H1 (cell line): ENCODE measurements around the gene GON4L. TPM values are rescaled to one million over a fixed set of nuclear protein-coding genes. Genes with fewer than 3 reads are reported as not detected.

Experiments
- CHD2 ChIP-seq: IDR thresholded peaks from 2 replicates; pipeline ENCODE4 v1.6.1; 2012; ENCODE audit warnings: low read length, improper control_type of control experiment
- GABPA ChIP-seq: IDR thresholded peaks from 2 replicates; pipeline ENCODE4 v1.6.1; 2011; ENCODE audit warnings: mild to moderate bottlenecking, low read length, moderate library complexity, borderline replicate concordance; ENCODE audit not compliant: insufficient read depth
- KDM5A ChIP-seq: fragments of 200-600 bp; IDR thresholded peaks from 2 replicates; pipeline ENCODE4 v1.7.1; 2012; ENCODE audit warnings: mild to moderate bottlenecking, low read length, inconsistent platforms, mixed read lengths
- NRF1 ChIP-seq: IDR thresholded peaks from 2 replicates; pipeline ENCODE4 v1.6.1; 2011; ENCODE audit warnings: mild to moderate bottlenecking, low read depth, low read length, improper control_type of control experiment
- TBP ChIP-seq: IDR thresholded peaks from 2 replicates; pipeline ENCODE4 v1.6.1; 2011; ENCODE audit warnings: low read depth, low read length, improper control_type of control experiment
- TEAD4 ChIP-seq: IDR thresholded peaks from 2 replicates; pipeline ENCODE4 v1.6.1; 2012; ENCODE audit warnings: low read depth, low read length, inconsistent platforms, mixed read lengths
- polyA plus RNA-seq, 7 experiments: library from polyadenylated mRNA; depleted of rRNA in 3 of 7; stranded (reverse) in 5 of 7; unstranded in 2 of 7; fragments of >200 nt in 5 of 7; fragments of 200-250 nt in 2 of 7; gene quantifications; 1 replicate in 5 of 7; 2 replicates in 1 of 7; 4 replicates in 1 of 7; pipeline versions ENCODE4 v1.2.1 to v1.2.3, GENCODE V29; 2011 to 2013; ENCODE audit warnings: missing spikeins in 2 of 7, mixed read lengths in 2 of 7
- total RNA-seq: library from RNA; stranded (reverse); fragmentation: NEBNext Ultra II Directional; extraction: Animal tissue kit (Norgen Biotek cat#: 25700); gene quantifications from 2 replicates; pipeline ENCODE4 v1.2.1, GENCODE V29; 2021

GON4L gene
- total and polyA plus RNA-seq, 2 of the 8 experiments (the other 6 are each of a cell fraction or from before 2014, with no cell fraction given) = 26.2 to 52.1 TPM

GRCh38 chr1:155861896-155862295 is 4.9 kb upstream of the GON4L start (continued):
- TF ChIP-seq TBP (no peak), NRF1 (no peak), KDM5A (no peak), CHD2 (no peak), GABPA (no peak), TEAD4 (no peak)
